GM21529 (cell line): Measurements from ENCODE around the gene HOXC6.
"Not testable (repeated sequence)": the region's sequence is repeated elsewhere in the genome, so short reads cannot be mapped to it uniquely, and the experiment has no call there.

Experiments
- ATAC-seq: cut with Tn5 transposase; IDR thresholded peaks from one replicate; pipeline ENCODE4 v1.9.1; 2021; ENCODE audit not compliant: unreplicated experiment

The HOXC6 gene

GRCh38 chr12:54038284-54038870 lies 10.1 kb downstream of the HOXC6 start:
- no peak for ATAC-seq

GRCh38 chr12:54038871-54039414 lies 10.7 kb downstream of the HOXC6 start:
- ATAC-seq = no peak

DNA sequence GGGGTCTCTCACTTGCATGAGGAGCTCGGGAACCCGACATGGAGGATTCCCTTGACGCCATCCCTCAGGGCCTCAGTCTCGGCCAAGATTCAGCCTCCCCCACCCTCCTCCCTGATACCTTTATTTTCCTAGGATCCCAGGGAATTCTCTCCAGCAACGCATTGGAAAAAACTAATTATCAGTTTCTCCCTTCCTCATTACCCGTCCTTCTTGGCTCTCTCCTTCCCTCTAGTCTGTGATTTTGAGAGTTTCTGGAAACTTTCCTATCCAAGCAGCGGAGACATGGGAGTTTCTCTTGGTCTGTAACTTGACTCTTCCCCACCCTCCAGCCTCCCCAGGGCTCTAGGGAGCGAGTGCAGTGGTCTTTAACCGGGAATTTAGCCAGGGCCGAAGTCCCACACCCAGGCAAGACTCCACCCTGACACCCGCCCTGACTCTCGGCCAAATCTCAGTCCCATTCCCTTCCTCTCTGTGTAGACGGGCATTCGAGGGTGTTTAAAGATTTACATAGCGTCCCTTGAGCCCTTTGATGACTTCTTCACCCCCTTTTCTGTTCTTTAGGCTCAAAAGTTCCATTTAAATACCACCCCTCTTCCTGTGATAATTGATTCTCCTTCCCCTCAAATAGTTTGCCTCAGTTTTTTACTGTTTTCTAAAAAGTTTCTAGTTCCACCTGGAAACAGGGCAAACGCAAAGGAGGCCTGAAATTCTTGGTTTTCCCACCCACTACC lies 11.3 kb downstream of the HOXC6 start:
- no peak for ATAC-seq

DNA sequence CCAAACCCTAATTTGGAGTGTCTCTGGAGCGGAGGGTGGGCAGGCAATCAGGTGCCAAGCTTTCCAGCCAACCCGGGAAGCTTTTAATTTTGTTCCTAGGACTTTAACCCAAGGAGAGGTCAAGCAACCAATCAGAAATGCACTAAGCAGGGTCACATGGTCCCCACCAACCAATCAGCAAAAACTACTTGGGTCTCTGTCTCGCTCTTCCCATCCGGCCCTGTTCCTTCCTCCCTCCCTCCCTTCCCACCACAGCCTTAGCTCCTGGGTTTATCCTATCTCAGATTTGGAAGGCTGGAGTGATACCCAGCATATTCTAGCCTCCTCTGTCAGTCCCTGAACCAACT lies 11.9 kb downstream of the HOXC6 start:
- ATAC-seq = no peak

DNA sequence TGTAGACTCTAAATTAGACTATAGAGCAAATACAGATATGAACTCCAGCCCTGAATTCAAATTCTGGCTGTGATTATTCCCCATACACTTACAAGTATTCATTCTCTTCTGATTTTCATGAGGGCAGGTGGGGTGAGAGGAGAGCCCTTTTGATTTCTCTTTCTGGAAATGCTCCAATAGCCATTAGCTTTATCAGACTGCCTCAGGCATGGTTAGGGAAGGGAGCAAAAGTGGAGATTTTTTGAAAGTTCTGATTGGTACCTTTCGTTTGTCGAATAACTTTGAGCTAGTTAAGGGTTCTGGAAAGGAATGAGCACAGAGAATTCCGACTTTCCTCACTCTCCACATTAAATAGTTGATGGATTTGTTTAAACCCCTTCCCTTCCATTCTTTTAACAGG lies 12.4 kb downstream of the HOXC6 start:
- no peak for ATAC-seq

DNA sequence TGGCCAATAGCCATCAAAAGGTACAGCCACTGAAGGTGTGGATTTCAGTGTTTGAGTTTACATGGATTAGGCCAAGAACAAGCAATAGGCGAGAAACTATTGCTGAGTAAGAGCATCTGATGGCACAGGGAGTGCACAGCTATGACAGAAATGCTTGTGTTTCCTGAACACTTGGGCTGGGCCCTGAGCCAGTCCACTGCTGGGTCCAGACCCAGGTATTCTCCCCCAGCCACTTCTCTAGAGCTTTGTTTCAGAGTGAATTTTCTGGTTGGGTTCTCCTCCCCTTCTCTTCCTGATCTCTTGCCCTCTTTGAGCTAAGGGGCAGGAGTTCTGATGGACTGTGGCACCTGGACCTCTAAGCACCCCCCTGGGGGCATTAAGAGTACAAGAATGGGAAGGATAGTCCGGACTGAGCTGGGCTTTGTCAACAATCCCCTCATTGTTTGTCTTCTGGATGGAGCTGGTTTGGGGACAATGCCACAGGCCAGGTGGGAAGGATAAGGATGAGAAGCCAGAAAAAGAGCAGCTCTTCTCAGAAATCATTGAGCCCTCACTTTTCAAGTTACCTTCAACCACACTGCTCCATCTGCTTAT lies 13.0 kb downstream of the HOXC6 start:
- ATAC-seq = no peak

DNA sequence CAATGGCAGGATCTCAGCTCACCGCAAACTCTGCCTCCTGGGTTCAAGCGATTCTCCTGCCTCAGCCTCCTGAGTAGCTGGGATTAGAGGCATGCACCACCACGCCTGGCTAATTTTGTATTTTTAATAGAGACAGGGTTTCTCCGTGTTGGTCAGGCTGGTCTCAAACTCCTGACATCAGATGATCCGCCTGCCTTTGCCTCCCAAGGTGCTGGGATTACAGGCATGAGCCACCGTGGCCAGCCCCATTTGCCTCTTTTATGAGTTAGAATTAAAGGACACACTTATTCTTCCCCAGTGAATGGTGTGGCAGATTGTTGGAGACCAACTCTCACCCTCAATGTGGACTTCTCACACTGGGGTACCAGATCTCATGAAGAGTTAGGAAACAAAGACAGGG lies 13.8 kb downstream of the HOXC6 start:
- ATAC-seq = not testable (repeated sequence)

DNA sequence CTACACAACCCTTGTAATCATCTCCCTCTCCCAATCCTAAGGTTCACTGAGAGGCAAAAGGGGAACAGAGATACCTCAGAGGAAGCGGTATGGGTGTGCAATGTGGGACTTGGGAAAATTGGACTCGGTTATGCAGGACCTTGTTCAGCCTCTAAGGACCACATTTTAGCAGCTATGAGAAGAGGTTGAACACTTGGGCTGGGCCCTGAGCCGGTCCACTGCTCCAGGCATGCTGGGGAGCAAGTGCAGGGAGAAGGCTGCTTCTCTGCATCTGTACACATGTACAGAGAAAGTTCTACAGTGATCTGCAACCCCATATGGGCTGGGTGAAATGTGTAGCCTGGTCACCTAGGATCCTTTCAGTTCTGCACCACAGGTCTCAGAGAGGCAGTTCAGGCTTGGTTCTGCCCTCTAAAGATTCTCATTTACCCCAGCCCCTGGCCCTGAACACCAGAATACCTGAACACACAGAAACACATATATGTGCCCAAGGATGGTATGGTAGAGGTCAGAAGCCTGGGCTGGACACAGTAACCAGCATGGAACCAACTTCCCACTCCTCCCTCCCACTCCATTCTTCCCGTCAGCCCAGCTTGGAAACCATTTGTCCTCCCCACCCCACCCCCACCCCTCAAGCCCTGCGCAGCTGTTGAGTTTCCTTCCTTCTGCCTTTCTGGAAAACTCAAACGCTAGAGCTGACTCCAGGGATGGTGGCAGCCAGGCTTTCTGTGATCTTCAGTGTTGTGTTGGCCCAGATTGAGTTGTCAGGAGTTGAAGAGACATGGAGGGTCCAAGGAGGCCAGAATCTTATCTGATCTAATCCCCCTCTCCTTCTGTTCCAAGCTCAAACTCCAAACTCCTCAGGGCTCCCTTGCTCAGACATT lies 15.0 kb downstream of the HOXC6 start:
- ATAC-seq = no peak

DNA sequence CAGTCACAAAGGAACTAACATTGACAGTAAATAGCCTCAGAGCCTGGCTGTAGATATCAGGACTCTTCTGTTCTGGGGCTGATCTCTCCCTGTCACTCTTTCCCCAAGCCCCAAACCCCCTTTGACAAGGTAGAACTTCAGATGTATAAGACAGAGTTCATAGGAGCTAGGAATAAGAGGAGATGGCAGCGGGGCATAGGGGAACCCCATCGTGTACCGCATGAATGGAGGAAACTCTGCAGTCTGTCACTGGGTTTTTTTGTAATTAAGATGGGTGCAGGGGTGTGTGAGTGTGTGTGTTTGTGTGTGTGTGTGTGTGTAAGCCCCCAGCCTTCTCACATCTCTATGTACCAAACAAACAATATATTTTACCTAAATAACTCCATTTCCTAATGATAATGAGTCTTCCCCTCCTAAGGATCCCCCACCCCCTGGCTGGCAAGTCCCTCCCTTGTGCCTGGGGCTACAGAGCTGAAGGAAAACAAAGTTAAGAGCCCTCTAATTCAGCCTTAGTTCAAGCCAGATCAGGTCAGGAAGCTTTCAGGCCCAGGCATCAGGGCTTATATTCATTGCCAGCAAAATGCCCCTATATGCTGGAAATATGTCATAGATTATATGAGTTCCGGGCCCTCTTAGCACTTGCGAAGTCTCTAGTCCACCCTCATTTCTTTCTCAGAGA lies 16.3 kb downstream of the HOXC6 start:
- ATAC-seq = no peak

- ATAC-seq = no peak
Measured at GRCh38 chr12:54045401-54045800, 17.2 kb downstream of the HOXC6 start.

DNA sequence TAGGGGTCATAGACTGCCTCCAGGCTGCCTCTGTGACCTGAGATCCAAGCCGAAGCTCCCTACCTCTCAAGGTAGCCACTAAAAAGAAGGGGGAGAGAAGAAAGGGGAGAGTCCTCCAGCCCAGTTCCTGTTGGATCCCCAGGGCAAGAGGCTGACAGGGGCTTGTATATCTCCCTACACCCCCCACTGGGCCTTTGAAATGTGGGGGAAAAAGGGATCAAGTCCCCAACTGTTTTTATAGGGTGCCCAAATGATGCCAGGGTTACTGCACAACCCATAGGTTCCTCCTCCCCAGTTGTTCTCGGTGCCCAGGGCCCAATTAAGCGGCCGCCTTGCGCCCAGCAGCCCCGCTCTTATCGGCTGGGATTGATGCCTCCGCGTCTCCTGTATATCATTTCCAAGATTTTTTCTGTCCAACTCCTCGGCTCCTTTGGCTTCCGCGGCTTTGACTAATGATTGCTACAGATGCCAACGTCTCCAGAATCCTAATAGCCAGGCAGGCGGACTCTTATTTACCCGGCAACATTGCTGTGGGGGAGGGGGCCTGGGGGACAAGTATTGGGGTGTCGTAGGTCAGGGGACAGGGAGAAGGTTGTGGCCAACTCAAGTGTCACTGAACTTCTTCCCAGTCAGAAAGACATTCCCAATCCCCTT lies 17.8 kb downstream of the HOXC6 start:
- ATAC-seq = no peak

DNA sequence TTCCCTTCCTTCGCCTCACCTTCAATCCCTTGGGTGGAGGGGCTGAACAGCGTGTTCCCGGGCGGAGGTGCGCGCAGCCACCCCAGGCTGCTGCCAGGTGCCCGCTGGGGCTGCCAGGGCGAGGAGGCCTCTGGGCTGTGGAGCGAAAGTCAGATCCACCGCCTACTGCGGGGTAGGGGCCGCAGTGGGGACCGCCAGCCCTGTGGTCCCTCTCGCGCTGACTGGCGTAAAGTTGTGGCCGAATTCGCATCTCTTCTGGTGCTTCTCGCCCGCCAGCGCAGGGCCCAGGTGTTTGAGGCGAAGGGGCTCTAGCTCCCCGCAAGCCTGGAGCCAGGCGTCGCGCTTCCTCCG lies 18.5 kb downstream of the HOXC6 start:
- no peak for ATAC-seq

- no peak for ATAC-seq
Measured at GRCh38 chr12:54047160-54047963, 19.1 kb downstream of the HOXC6 start.

GRCh38 chr12:54047964-54048303 lies 19.7 kb downstream of the HOXC6 start:
- ATAC-seq = no peak

DNA sequence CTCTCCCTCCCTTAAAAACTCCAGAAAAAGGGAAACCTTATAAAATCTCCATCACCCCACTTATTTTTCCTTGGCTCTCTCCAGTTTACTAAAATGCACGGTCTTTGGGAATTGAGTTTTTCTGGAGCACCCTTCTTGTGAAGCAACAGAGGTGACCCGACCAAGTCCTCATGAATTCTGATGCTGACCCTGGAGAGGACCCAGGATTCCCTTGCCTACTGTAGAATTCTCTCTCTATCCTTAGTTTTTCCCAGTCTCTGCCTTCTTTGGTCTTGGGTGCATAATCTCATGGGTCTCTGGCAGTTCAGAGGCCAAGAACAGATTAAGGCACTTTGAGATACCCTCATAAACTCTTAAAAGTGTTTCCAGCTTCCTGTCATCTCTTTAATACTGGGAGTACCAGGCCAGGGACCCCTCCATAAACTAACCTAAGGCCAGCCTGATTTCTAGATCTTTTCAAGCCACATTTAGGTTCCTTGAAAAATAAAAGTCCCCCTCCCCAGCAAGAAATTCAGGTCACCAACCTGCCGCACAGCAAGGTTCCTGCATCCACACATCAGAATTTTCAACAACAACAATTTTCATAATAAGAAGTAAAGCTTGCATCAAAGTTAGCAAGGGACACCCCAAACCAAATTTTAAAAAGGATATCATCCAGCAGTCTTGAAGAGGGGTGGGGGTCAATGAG lies 20.3 kb downstream of the HOXC6 start:
- ATAC-seq = no peak

DNA sequence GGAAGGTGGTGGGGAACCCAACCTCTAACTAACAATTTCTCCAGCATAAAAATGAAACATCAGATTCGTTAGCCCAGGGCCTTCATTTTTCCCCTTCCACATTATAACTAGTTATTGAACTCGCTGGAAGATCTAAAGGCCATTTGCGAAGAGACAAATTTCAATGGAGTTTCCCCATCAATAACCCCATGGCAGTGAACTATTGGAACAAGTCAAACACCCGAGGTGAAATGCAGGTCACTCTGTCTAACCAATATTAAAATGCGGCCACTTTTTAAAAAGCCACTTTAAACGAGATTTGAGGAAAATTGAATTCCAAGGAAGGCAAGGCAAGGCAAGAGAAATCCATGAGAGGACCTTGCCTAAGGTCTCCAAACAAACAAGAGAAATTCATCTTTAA lies 20.9 kb downstream of the HOXC6 start:
- no peak for ATAC-seq

DNA sequence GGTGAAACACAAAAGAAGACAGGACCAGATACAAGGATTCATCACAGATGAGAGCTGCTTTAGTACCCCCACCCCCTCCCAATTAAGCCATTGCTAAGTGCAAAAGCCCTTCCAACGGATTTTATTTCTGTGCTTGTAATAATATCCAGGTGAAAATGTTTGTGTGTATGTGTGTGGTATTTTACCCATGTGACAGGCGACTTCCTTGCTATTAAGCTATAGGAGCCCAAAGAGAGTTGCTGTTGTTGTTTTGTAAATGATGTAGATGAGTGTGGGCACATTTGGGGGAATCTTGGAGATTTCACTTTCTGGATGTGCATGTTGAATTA lies 22.2 kb downstream of the HOXC6 start:
- no peak for ATAC-seq

GRCh38 chr12:54051026-54051842 lies 23.0 kb downstream of the HOXC6 start:
- ATAC-seq = no peak
